ENCODE results near the gene CUX1. TPM values are rescaled to one million over a fixed set of nuclear protein-coding genes. Genes with fewer than 3 reads are reported as not detected.

The CUX1 gene
- total RNA-seq, 1 experiment from 2014 or later = 116 TPM

- no peaks in the 10 kb centered on the region for H3K27me3 ChIP-seq (replicated peaks; ENCODE audit: control insufficient read depth, insufficient read depth, low read length)
- H3K27ac Mint-ChIP-seq (ENCODE audit: unreplicated experiment) = no peak overlapping the region
- no peaks in the 10 kb centered on the region for H3K9me3 Mint-ChIP-seq (ENCODE audit: unreplicated experiment)
- no TSS peak for BruUV-seq (replicated peaks)
- H3K4me1 ChIP-seq = 0 out of 2 replicates have a peak, but pooled peaks cover 3% of the 10 kb centered on the region
- DNase-seq = no peak
- H3K4me3 ChIP-seq (ENCODE audit: low read depth, low read length) = no peak overlapping the region
- no peak overlapping the region for H3K4me3 Mint-ChIP-seq (ENCODE audit: unreplicated experiment)
- CTCF ChIA-PET = no interaction called here
- peaks cover 8% of the 10 kb centered on the region for H3K36me3 Mint-ChIP-seq (ENCODE audit: insufficient read depth, unreplicated experiment)
- no peaks in the 10 kb centered on the region for H3K9me3 ChIP-seq
- H3K36me3 ChIP-seq (ENCODE audit: control insufficient read depth, insufficient read depth, low read length) = no peaks in the 10 kb centered on the region
- H3K27me3 Mint-ChIP-seq (ENCODE audit: insufficient read depth, unreplicated experiment) = no peaks in the 10 kb centered on the region
- intact Hi-C loops (cut with micrococcal nuclease; ENCODE audit: unreplicated experiment) = loop anchor here (10.0 kb wide), 1 partner anchor 172 kb away; no protein-coding TSS in a partner anchor
- TF ChIP-seq, protein P1, sequence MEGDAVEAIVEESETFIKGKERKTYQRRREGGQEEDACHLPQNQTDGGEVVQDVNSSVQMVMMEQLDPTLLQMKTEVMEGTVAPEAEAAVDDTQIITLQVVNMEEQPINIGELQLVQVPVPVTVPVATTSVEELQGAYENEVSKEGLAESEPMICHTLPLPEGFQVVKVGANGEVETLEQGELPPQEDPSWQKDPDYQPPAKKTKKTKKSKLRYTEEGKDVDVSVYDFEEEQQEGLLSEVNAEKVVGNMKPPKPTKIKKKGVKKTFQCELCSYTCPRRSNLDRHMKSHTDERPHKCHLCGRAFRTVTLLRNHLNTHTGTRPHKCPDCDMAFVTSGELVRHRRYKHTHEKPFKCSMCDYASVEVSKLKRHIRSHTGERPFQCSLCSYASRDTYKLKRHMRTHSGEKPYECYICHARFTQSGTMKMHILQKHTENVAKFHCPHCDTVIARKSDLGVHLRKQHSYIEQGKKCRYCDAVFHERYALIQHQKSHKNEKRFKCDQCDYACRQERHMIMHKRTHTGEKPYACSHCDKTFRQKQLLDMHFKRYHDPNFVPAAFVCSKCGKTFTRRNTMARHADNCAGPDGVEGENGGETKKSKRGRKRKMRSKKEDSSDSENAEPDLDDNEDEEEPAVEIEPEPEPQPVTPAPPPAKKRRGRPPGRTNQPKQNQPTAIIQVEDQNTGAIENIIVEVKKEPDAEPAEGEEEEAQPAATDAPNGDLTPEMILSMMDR (IDR thresholded peaks at IDR 0.05; ENCODE audit: insufficient read depth in 1 of 2, low read depth in 1 of 2, low read length in 1 of 2, severe bottlenecking in 1 of 2, unreplicated experiment in 1 of 2) = no peak
- POLR2A ChIA-PET = no interaction called here
- H3K4me1 Mint-ChIP-seq (ENCODE audit: low read depth, unreplicated experiment) = peaks cover 7% of the 10 kb centered on the region
Measured at GRCh38 chr7:102282465-102283362, 465.3 kb downstream of the CUX1 start.

DNA sequence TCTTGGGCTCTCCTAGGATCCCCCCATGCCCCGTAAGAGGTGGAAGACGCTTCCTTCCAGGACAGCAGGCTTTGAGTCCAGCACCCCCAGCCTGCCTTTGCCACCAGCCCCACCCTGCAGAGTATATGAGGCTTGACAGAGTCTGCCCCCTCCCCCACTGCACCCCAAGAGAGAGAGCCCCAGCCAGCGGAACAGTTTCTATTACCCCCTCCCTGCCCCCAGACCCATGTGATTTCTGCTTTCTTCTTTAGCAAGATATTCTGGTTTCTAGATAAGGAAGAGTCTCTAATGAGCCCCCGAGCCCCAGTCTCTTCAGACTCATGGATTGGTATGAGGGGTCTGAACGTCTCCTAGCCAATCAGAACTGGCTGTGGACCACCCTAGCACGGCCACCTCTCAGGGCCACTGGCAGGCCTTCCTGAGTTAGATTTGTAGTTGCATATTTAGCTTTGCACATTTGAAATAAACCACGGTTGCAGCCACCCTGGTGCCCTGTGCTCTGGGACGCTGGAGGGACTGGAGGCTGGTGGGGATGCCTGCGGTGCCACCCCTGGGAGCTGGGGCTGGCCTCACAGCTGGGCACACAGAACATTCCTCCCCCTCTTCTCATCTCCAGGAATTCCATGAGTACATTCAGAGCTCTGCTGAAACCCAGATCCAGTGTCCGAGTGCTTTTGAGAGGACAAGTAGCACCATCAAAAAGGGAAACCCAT is 466.2 kb downstream of the CUX1 start:
- no peaks in the 10 kb centered on the region for H3K27me3 Mint-ChIP-seq (ENCODE audit: insufficient read depth, unreplicated experiment)
- DNase-seq = no peak
- no peaks in the 10 kb centered on the region for H3K9me3 Mint-ChIP-seq (ENCODE audit: unreplicated experiment)
- TSS peak; percentile 60 for BruUV-seq (replicated peaks)
- H3K4me1 Mint-ChIP-seq (ENCODE audit: low read depth, unreplicated experiment) = peaks cover 7% of the 10 kb centered on the region
- no peaks in the 10 kb centered on the region for H3K27me3 ChIP-seq (replicated peaks; ENCODE audit: control insufficient read depth, insufficient read depth, low read length)
- no peaks in the 10 kb centered on the region for H3K36me3 ChIP-seq (ENCODE audit: control insufficient read depth, insufficient read depth, low read length)
- TF ChIP-seq, protein P1 (IDR thresholded peaks at IDR 0.05; ENCODE audit: insufficient read depth in 1 of 2, low read depth in 1 of 2, low read length in 1 of 2, severe bottlenecking in 1 of 2, unreplicated experiment in 1 of 2) = no peak
- intact Hi-C loops (cut with micrococcal nuclease; ENCODE audit: unreplicated experiment) = loop anchor here (10.0 kb wide), 1 partner anchor 171 kb away; no protein-coding TSS in a partner anchor
- no peak overlapping the region for H3K4me3 Mint-ChIP-seq (ENCODE audit: unreplicated experiment)
- POLR2A ChIA-PET = no interaction called here
- peaks cover 3% of the 10 kb centered on the region; the same call in 1 of the 2 replicates for H3K4me1 ChIP-seq
- H3K9me3 ChIP-seq = no peaks in the 10 kb centered on the region
- H3K27ac Mint-ChIP-seq (ENCODE audit: unreplicated experiment) = no peak overlapping the region
- H3K4me3 ChIP-seq (ENCODE audit: low read depth, low read length) = no peak overlapping the region
- peaks cover 8% of the 10 kb centered on the region for H3K36me3 Mint-ChIP-seq (ENCODE audit: insufficient read depth, unreplicated experiment)
- CTCF ChIA-PET = interaction anchor here (0.6 kb wide), 1 partner anchor 927 kb away, joined by 3 read pairs; no protein-coding TSS in a partner anchor

DNA sequence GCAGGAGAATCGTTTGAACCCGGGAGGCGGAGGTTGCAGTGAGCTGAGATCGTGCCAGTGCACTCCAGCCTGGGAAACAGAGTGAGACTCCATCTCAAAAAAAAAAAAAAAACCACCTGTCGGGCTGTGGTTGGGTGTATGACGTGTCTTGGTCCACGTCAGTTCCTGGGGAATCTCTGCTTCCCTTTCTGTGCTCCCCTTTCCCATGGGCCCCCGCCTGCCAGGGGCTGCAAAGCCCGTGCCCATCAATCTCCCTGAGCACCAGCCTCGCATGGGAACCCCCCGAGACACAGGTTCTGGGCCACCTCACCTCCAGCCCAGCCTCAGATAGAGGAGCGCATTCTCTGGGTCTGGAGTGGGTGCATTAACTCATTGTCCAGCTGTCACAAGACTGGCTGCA is 467.0 kb downstream of the CUX1 start:
- Histone ChIP-seq H3K9me3 (no peaks in the 10 kb centered on the region), H3K36me3 (ENCODE audit: control insufficient read depth, insufficient read depth, low read length) (no peaks in the 10 kb centered on the region), H3K4me3 (ENCODE audit: low read depth, low read length) (no peak overlapping the region), H3K4me1 (peaks cover 3% of the 10 kb centered on the region; the same call in 1 of the 2 replicates), H3K27me3 (replicated peaks; ENCODE audit: control insufficient read depth, insufficient read depth, low read length) (no peaks in the 10 kb centered on the region)
- Mint-ChIP-seq H3K36me3 (ENCODE audit: insufficient read depth, unreplicated experiment) (peaks cover 11% of the 10 kb centered on the region), H3K27me3 (ENCODE audit: insufficient read depth, unreplicated experiment) (no peaks in the 10 kb centered on the region), H3K9me3 (ENCODE audit: unreplicated experiment) (no peaks in the 10 kb centered on the region), H3K27ac (ENCODE audit: unreplicated experiment) (no peak overlapping the region), H3K4me3 (ENCODE audit: unreplicated experiment) (no peak overlapping the region), H3K4me1 (ENCODE audit: low read depth, unreplicated experiment) (peaks cover 7% of the 10 kb centered on the region)
- no TSS peak for BruUV-seq (replicated peaks)
- intact Hi-C loops (cut with micrococcal nuclease; ENCODE audit: unreplicated experiment) = loop anchor here (10.0 kb wide), 1 partner anchor 170 kb away; no protein-coding TSS in a partner anchor
- CTCF ChIA-PET = interaction anchor here (0.6 kb wide), 1 partner anchor 928 kb away, joined by 3 read pairs; no protein-coding TSS in a partner anchor
- TF ChIP-seq, protein P1 (IDR thresholded peaks at IDR 0.05; ENCODE audit: insufficient read depth in 1 of 2, low read depth in 1 of 2, low read length in 1 of 2, severe bottlenecking in 1 of 2, unreplicated experiment in 1 of 2) = no peak
- no peak for DNase-seq
- POLR2A ChIA-PET = no interaction called here

Data from Caco-2 (cell line).